Measurements from ENCODE around the gene LRCH3.

DNA sequence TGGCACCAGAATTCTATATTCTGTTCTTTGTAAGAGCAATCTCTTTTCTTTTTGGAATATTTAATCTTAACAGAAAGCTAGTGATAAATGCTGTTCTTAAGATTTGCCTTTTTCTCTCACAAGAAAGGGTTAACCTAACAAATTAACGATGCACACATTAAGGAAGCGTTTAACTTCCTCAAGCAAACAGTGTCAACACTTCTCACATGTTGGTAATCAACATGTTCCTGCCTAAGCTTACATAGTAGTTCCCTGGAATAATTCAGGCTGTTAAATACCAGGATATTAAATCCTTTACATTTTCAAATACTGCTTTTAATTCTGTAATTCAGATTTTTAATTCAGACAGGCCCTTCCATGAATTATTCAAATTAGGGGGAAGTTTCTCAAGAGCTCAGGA, 91.5 kb downstream of the LRCH3 start:
- TF ChIP-seq, protein P1, sequence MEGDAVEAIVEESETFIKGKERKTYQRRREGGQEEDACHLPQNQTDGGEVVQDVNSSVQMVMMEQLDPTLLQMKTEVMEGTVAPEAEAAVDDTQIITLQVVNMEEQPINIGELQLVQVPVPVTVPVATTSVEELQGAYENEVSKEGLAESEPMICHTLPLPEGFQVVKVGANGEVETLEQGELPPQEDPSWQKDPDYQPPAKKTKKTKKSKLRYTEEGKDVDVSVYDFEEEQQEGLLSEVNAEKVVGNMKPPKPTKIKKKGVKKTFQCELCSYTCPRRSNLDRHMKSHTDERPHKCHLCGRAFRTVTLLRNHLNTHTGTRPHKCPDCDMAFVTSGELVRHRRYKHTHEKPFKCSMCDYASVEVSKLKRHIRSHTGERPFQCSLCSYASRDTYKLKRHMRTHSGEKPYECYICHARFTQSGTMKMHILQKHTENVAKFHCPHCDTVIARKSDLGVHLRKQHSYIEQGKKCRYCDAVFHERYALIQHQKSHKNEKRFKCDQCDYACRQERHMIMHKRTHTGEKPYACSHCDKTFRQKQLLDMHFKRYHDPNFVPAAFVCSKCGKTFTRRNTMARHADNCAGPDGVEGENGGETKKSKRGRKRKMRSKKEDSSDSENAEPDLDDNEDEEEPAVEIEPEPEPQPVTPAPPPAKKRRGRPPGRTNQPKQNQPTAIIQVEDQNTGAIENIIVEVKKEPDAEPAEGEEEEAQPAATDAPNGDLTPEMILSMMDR (IDR thresholded peaks at IDR 0.05 in 2 of 3, conservative IDR thresholded peaks at IDR 0.05 in 1 of 3; ENCODE audit: insufficient read depth in 2 of 3, low read depth in 1 of 3, low read length in 3 of 3), result no peak
- TF ChIP-seq ZNF174 (CRISPR knock-in tag; IDR thresholded peaks at IDR 0.05) (no peak), MED1 (CRISPR knock-in tag; IDR thresholded peaks at IDR 0.05; ENCODE audit: borderline replicate concordance) (no peak), SP1 (CRISPR knock-in tag; IDR thresholded peaks at IDR 0.05) (no peak), MYC (IDR thresholded peaks at IDR 0.05; ENCODE audit: low read depth, low read length) (no peak), MYC (CRISPR knock-in tag; IDR thresholded peaks at IDR 0.05; ENCODE audit: borderline replicate concordance, low read depth) (no peak), RFX5 (IDR thresholded peaks at IDR 0.05; ENCODE audit: low read depth, low read length) (no peak), XRCC4 (IDR thresholded peaks at IDR 0.05; ENCODE audit: extremely low read depth, insufficient read depth, insufficient read length) (no peak), EZH2 (IDR thresholded peaks at IDR 0.05; ENCODE audit: borderline replicate concordance, low read depth, low read length) (no peak), TCF7L2 (IDR thresholded peaks at IDR 0.05; ENCODE audit: low read depth, low read length) (no peak), ZNF408 (CRISPR knock-in tag; IDR thresholded peaks at IDR 0.05; ENCODE audit: low read depth) (no peak)
- TF ChIP-seq, protein P2, sequence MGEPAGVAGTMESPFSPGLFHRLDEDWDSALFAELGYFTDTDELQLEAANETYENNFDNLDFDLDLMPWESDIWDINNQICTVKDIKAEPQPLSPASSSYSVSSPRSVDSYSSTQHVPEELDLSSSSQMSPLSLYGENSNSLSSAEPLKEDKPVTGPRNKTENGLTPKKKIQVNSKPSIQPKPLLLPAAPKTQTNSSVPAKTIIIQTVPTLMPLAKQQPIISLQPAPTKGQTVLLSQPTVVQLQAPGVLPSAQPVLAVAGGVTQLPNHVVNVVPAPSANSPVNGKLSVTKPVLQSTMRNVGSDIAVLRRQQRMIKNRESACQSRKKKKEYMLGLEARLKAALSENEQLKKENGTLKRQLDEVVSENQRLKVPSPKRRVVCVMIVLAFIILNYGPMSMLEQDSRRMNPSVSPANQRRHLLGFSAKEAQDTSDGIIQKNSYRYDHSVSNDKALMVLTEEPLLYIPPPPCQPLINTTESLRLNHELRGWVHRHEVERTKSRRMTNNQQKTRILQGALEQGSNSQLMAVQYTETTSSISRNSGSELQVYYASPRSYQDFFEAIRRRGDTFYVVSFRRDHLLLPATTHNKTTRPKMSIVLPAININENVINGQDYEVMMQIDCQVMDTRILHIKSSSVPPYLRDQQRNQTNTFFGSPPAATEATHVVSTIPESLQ (CRISPR knock-in tag; IDR thresholded peaks at IDR 0.05), result no peak
